Measurements from ENCODE around the gene DIP2C. TPM values are rescaled to one million over a fixed set of nuclear protein-coding genes. Genes with fewer than 3 reads are reported as not detected.

DIP2C gene
- total RNA-seq, 4 donors from 2014 or later, result 2.4 to 14.9 (median 6.1) TPM

GRCh38 chr10:663466-663751 lies 26.1 kb downstream of the DIP2C start:
- H3K4me1 ChIP-seq, result peaks cover 0 to 65% (median 5%) of the 10 kb centered on the region in 3 donors
- TF ChIP-seq POLR2A (IDR thresholded peaks at IDR 0.05), result no peak
- TF ChIP-seq CTCF (IDR thresholded peaks at IDR 0.05), result no peak
- H3K27ac ChIP-seq, result peak overlapping the region in 3 of 4 donors; percentile 11 to 66 (median 58)
- no peaks in the 10 kb centered on the region for H3K36me3 ChIP-seq
- H3K4me3 ChIP-seq, result no peak overlapping the region
- WGBS, 2 donors, result 84 to 90% methylated on average over 9 of the region's 9 CpGs
- no peak for DNase-seq
- intact Hi-C loops (cut with DNase I), result no loop called here
- no peaks in the 10 kb centered on the region for H3K9me3 ChIP-seq
- no peaks in the 10 kb centered on the region for H3K27me3 ChIP-seq

- no peak for DNase-seq
- 73% methylated on average over 11 of the region's 11 CpGs for WGBS, 2 donors
- H3K36me3 ChIP-seq, result no peaks in the 10 kb centered on the region
- H3K27ac ChIP-seq, result peak overlapping the region in 3 of 4 donors; percentile 11 to 66 (median 58)
- peaks cover 0 to 67% (median 5%) of the 10 kb centered on the region in 3 donors for H3K4me1 ChIP-seq
- no peak overlapping the region for H3K4me3 ChIP-seq
- no peak for TF ChIP-seq CTCF (IDR thresholded peaks at IDR 0.05)
- no peak for TF ChIP-seq POLR2A (IDR thresholded peaks at IDR 0.05)
- intact Hi-C loops (cut with DNase I), result no loop called here
- no peaks in the 10 kb centered on the region for H3K27me3 ChIP-seq
- no peaks in the 10 kb centered on the region for H3K9me3 ChIP-seq
These were observed 26.6 kb downstream of the DIP2C start for GRCh38 chr10:662686-663465.

- no peaks in the 10 kb centered on the region for H3K9me3 ChIP-seq
- H3K4me1 ChIP-seq, result peaks cover 0 to 67% (median 5%) of the 10 kb centered on the region in 3 donors
- no peak for DNase-seq
- H3K27ac ChIP-seq, result peak overlapping the region in 2 of 4 donors; percentile 1 to 66
- intact Hi-C loops (cut with DNase I), result no loop called here
- H3K4me3 ChIP-seq, result no peak overlapping the region
- no peak for TF ChIP-seq POLR2A (IDR thresholded peaks at IDR 0.05)
- no peak for TF ChIP-seq CTCF (IDR thresholded peaks at IDR 0.05)
- WGBS, 2 donors, result 90 to 98% methylated on average over 8 to 9 of the region's 9 CpGs
- no peaks in the 10 kb centered on the region for H3K27me3 ChIP-seq
- no peaks in the 10 kb centered on the region for H3K36me3 ChIP-seq
These were observed 27.3 kb downstream of the DIP2C start for GRCh38 chr10:662223-662605.

- no peaks in the 10 kb centered on the region for H3K36me3 ChIP-seq
- intact Hi-C loops (cut with DNase I), result no loop called here
- no peaks in the 10 kb centered on the region for H3K9me3 ChIP-seq
- no peak for TF ChIP-seq CTCF (IDR thresholded peaks at IDR 0.05)
- TF ChIP-seq POLR2A (IDR thresholded peaks at IDR 0.05), result no peak
- no peak overlapping the region for H3K4me3 ChIP-seq
- H3K4me1 ChIP-seq, result peaks cover 0 to 63% (median 5%) of the 10 kb centered on the region in 3 donors
- H3K27me3 ChIP-seq, result no peaks in the 10 kb centered on the region
- DNase-seq, result no peak
- H3K27ac ChIP-seq, result peak overlapping the region in 2 of 4 donors; percentile 46 to 55
- 79 to 86% methylated on average over 16 of the region's 16 CpGs for WGBS, 2 donors
These were observed 27.8 kb downstream of the DIP2C start for GRCh38 chr10:661597-662222.

- WGBS, 2 donors, result 75 to 79% methylated on average over 14 of the region's 14 CpGs
- no peak overlapping the region for H3K4me3 ChIP-seq
- no peaks in the 10 kb centered on the region for H3K36me3 ChIP-seq
- DNase-seq, result no peak
- no peaks in the 10 kb centered on the region for H3K9me3 ChIP-seq
- H3K27me3 ChIP-seq, result no peaks in the 10 kb centered on the region
- peak overlapping the region in 3 of 4 donors; percentile 46 to 55 (median 51) for H3K27ac ChIP-seq
- intact Hi-C loops (cut with DNase I), result no loop called here
- TF ChIP-seq POLR2A (IDR thresholded peaks at IDR 0.05), result no peak
- no peak for TF ChIP-seq CTCF (IDR thresholded peaks at IDR 0.05)
- peaks cover 0 to 57% (median 5%) of the 10 kb centered on the region in 3 donors for H3K4me1 ChIP-seq
These were observed 28.4 kb downstream of the DIP2C start for GRCh38 chr10:660970-661596.
